Embryonic facial prominence (tissue), 1 donor: ENCODE results near the gene RNF225.
"Not testable (repeated sequence)": the region's sequence is repeated elsewhere in the genome, so short reads cannot be mapped to it uniquely, and the experiment has no call there.

Experiments
- DNase-seq: peaks from one replicate; pipeline ENCODE4 v3.0.0-alpha.2; 2016; ENCODE audit errors: extremely low spot score

RNF225 gene

GRCh38 chr19:58395220-58395978 is at the start of gene RNF225:
RNF225 (plus strand) TSS chr19:58395656; CDS start chr19:58396090, 434 bp downstream.
- no peak for DNase-seq

- DNase-seq: no peak
Observed at GRCh38 chr19:58346961-58347929, 48.2 kb upstream of the RNF225 start.

- DNase-seq: not testable (repeated sequence)
Observed at GRCh38 chr19:58348080-58348479, 47.4 kb upstream of the RNF225 start.

GRCh38 chr19:58349590-58349989 is 45.9 kb upstream of the RNF225 start:
- DNase-seq: no peak

GRCh38 chr19:58350001-58350861 is 45.2 kb upstream of the RNF225 start:
- DNase-seq: no peak

- DNase-seq: no peak
Observed at GRCh38 chr19:58350871-58351557, 44.4 kb upstream of the RNF225 start.

- no peak for DNase-seq
Observed at GRCh38 chr19:58351558-58351878, 43.9 kb upstream of the RNF225 start.

- DNase-seq: no peak
Observed at GRCh38 chr19:58351990-58352755, 43.3 kb upstream of the RNF225 start.

- DNase-seq: no peak
Observed at GRCh38 chr19:58352760-58353671, 42.4 kb upstream of the RNF225 start, which contains the start of gene A1BG. A1BG (minus strand) TSS chr19:58353492; CDS start chr19:58353437, 55 bp downstream.

GRCh38 chr19:58353717-58354477 is 41.6 kb upstream of the RNF225 start:
- no peak for DNase-seq

- DNase-seq: no peak
Observed at GRCh38 chr19:58354478-58355030, 40.9 kb upstream of the RNF225 start.

GRCh38 chr19:58355215-58355796 is 40.1 kb upstream of the RNF225 start:
- no peak for DNase-seq

GRCh38 chr19:58355908-58356765 is 39.3 kb upstream of the RNF225 start:
- no peak for DNase-seq

- DNase-seq: no peak
Observed at GRCh38 chr19:58356766-58357480, 38.5 kb upstream of the RNF225 start.

GRCh38 chr19:58357481-58358145 is 37.8 kb upstream of the RNF225 start:
- DNase-seq: no peak

GRCh38 chr19:58361900-58362271 is 33.6 kb upstream of the RNF225 start:
- no peak for DNase-seq
